ENCODE results near the gene SPSB4. TPM values are rescaled to one million over a fixed set of nuclear protein-coding genes. Genes with fewer than 3 reads are reported as not detected.

The SPSB4 gene
- total RNA-seq, 4 donors from 2014 or later: 0.17 to 1.1 (median 0.35) TPM

DNA sequence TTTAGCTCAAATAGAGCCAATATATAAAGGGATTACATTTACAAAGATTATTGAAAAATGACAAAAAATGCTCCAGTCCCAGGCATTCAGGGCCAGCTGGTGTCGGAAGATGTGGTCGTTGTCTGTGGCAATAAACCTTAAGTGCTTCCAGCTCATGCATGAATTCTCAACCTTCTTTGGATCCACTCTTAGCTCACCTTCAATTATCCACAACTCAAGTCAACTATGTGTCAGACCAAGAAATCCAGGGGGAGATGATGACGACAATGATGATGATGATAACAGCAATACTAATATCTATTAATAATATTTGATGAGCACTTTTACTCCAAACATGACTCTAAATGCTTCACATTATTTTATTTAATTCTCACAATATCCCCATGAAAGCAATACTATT is 126.9 kb downstream of the SPSB4 start:
- TF ChIP-seq, protein P1, sequence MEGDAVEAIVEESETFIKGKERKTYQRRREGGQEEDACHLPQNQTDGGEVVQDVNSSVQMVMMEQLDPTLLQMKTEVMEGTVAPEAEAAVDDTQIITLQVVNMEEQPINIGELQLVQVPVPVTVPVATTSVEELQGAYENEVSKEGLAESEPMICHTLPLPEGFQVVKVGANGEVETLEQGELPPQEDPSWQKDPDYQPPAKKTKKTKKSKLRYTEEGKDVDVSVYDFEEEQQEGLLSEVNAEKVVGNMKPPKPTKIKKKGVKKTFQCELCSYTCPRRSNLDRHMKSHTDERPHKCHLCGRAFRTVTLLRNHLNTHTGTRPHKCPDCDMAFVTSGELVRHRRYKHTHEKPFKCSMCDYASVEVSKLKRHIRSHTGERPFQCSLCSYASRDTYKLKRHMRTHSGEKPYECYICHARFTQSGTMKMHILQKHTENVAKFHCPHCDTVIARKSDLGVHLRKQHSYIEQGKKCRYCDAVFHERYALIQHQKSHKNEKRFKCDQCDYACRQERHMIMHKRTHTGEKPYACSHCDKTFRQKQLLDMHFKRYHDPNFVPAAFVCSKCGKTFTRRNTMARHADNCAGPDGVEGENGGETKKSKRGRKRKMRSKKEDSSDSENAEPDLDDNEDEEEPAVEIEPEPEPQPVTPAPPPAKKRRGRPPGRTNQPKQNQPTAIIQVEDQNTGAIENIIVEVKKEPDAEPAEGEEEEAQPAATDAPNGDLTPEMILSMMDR (IDR thresholded peaks at IDR 0.05; ENCODE audit: low read depth): no peak

DNA sequence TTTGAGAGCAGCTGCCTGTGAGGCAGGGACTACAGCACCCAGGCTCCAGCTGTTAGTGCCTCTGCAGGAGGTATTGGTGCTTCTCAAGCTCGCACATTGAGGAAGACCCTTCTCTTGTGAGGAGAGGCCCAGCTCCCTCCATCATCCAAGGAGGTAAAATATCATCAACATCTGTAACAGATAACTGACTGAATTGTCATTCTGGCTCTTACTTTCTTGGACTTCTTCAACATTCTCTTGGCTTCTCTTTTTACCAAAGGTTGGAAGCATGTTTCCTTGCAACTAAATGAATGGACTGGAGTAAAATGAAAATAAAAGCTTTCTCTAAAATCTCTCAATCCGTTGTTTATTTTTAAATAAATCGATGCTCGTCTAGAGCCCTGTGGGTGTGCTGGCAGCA is 127.4 kb downstream of the SPSB4 start:
- TF ChIP-seq, protein P1 (IDR thresholded peaks at IDR 0.05; ENCODE audit: low read depth): no peak

DNA sequence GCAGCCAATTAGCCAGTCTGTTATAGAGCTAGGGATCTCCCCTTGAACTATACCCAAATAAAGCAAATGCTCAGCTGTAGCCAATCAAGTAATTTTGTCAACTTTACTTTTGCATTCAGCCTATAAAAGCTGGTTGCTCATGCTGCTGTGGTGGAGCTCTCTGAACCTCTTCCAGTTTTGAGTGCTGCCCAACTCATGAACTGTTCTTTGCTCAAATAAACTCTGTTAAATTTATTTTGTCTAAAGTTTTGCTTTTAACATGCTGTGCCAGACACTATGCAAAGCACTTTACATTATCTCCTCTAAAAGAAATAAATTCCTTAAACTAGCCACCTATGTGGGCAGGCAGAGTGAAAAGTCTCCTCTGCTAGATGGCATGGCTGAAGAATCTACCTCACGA is 128.8 kb downstream of the SPSB4 start:
- TF ChIP-seq, protein P1 (IDR thresholded peaks at IDR 0.05; ENCODE audit: low read depth): no peak

DNA sequence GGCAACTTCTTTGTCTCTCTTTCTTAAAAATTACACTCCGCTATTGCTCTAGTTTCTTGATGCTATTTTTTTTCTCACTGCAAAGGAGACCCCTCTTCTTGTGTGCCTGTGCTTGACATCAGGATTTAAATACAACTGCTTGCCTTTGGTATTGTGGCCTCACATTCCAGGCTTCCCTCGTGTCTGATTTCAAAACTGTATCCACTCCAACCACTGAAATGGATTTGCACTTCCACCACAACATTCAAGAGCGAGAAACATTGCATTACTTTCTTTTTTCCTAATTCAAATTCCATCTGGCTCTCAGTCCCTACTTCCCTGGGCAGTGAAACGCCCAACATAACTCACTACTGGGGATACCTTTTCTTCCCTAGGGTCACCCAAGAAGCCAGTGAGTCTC is 130.0 kb downstream of the SPSB4 start:
- TF ChIP-seq, protein P1 (IDR thresholded peaks at IDR 0.05; ENCODE audit: low read depth): no peak

DNA sequence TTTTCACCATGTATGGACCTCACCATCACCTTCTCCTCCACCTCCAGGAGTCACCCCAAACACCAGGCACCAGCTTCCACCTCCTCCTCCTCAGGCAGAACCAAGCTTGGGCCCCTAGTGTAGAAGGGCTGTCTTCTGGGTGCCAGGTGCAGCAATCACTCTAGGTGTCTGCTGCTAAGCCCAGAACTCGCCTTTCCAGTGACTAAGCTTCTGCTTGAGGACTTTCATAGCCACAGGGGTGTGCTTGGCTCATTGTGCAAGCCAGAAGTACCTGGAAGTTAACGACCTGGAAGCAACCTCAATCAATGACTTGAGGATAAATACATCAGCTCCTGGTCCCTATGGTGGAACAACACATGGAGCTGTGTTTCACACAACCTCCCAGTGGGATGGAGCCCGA is 130.7 kb downstream of the SPSB4 start:
- TF ChIP-seq, protein P1 (IDR thresholded peaks at IDR 0.05; ENCODE audit: low read depth): no peak

DNA sequence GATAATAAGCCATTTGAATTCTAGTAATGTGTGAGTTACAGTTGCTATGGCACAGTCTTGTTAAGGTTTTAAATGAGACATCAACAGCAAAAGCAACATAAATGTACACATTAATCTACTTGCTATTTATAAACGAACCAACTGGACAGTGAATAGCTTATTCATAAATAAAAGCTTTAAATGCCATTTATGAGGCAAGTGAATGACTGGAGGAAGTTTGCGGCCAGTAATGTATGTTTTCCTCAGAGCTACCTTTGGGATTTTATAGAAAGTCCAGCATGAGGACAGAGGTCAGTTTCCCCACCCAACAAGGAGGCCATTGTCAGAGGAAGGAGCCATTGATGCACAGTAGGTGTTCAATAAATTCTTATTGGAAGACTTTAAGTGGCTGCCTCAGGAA is 132.5 kb downstream of the SPSB4 start:
- TF ChIP-seq, protein P1 (IDR thresholded peaks at IDR 0.05; ENCODE audit: low read depth): no peak

DNA sequence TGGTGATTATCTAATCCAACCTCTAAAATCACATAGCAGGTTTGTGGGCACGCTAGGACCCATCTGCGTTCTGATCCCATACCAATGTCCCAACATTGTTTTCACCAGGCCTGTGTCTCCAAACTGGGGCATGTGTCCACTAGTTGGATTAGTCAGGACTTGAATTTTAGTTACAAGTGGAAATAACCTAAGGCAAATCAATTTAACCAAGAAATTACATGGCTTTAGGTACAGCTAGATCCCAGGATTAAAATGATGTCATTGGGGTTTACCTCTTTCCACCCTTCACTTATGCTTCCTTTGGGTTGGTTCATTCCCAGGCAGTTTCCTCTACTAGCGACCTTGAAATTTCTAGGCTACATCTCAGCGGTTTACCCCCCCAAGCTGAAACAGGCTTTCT is 133.3 kb downstream of the SPSB4 start:
- TF ChIP-seq, protein P1 (IDR thresholded peaks at IDR 0.05; ENCODE audit: low read depth): no peak

All from subcutaneous adipose tissue (tissue), 4 donors.